ENCODE results near the gene IQSEC1. TPM values are rescaled to one million over a fixed set of nuclear protein-coding genes. Genes with fewer than 3 reads are reported as not detected.

Gene IQSEC1
- total and polyA plus RNA-seq, 9 of the 15 experiments (the other 6 are each of a cell fraction or from before 2014, with no cell fraction given) = 0.56 to 39.0 (median 6.8) TPM

GRCh38 chr3:13023971-13024764 lies 49.1 kb downstream of the IQSEC1 start:
- in situ Hi-C loops (cut with MboI) = no loop called here
- Histone ChIP-seq H3K9me1 (ENCODE audit: control insufficient read depth, insufficient read depth, low read length) (no peaks in the 10 kb centered on the region), H3K4me1 (replicated peaks in 1 of 2; ENCODE audit: control insufficient read depth in 2 of 2, insufficient read depth in 2 of 2, low read length in 2 of 2) (peaks cover 0 to 32% of the 10 kb centered on the region in 2 experiments; a peak in 3 of 5 replicates), H4K20me1 (replicated peaks; ENCODE audit: control insufficient read depth, insufficient read depth, low read length) (peaks cover 14% of the 10 kb centered on the region; the same call in 1 of the 2 replicates), H2AFZ (ENCODE audit: low read depth, low read length) (no peak overlapping the region), H3K4me2 (ENCODE audit: insufficient read depth, low read length) (no peak overlapping the region), H3K27ac (ENCODE audit: extremely low read depth, low read depth, low read length) (no peak overlapping the region), H3K9ac (ENCODE audit: insufficient read depth in 1 of 2, low read depth in 2 of 2, low read length in 2 of 2) (no peak overlapping the region), H3K36me3 (ENCODE audit: control insufficient read depth, insufficient read depth, low read length) (no peaks in the 10 kb centered on the region), H3K79me2 (ENCODE audit: control insufficient read depth, insufficient read depth, low read length) (no peaks in the 10 kb centered on the region), H3K4me3 (no peak overlapping the region), H3K9me3 (replicated peaks; ENCODE audit: control insufficient read depth, insufficient read depth, low read depth, low read length) (no peaks in the 10 kb centered on the region), H3K27me3 (ENCODE audit: control insufficient read depth in 2 of 2, insufficient read depth in 2 of 2, low read length in 2 of 2) (peaks cover 11 to 23% of the 10 kb centered on the region in 2 experiments; a peak in 4 of 5 replicates)
- 3% methylated on average over 6 of the region's 6 CpGs for WGBS (ENCODE audit: insufficient coverage, low coverage, missing lambda C conversion rate)
- no peak for ATAC-seq
- intact Hi-C loops (cut with micrococcal nuclease) = no loop called here
- ChIA-PET POLR2A (interaction anchor here (0.6 to 1.0 kb wide), 2 partner anchors 9 to 1388 kb away, joined by 3 read pairs; no protein-coding TSS in a partner anchor), CTCF (ENCODE audit: low intra/inter-chr PET ratio) (no interaction called here)
- TF ChIP-seq PURB (CRISPR knock-in tag; IDR thresholded peaks at IDR 0.05; ENCODE audit: low read depth) (no peak), ELF4 (CRISPR knock-in tag; IDR thresholded peaks at IDR 0.05) (peak; percentile 41; the same call in 1 of the 2 replicates), ZNF41 (CRISPR knock-in tag; conservative IDR thresholded peaks at IDR 0.05) (no peak), KDM1A (IDR thresholded peaks at IDR 0.05) (peak; percentile 41 to 43; a peak in 1 of 4 replicates), ELF1 (tag; IDR thresholded peaks at IDR 0.05) (no peak), PKNOX1 (IDR thresholded peaks at IDR 0.05) (peak; percentile 46; the same call in 1 of the 2 replicates), HDAC1 (IDR thresholded peaks at IDR 0.05) (peak in 1 of 2 experiments; percentile 33; a peak in 1 of 4 replicates), STAT5A (IDR thresholded peaks at IDR 0.05; ENCODE audit: borderline replicate concordance, low read length) (no peak), MYBL2 (IDR thresholded peaks at IDR 0.05; ENCODE audit: low read depth) (no peak), MYBL2 (CRISPR knock-in tag; IDR thresholded peaks at IDR 0.05; ENCODE audit: borderline replicate concordance) (no peak), EGR1 (conservative IDR thresholded peaks at IDR 0.05) (peak; percentile 19; the same call in 1 of the 2 replicates), ZBTB26 (CRISPR knock-in tag; IDR thresholded peaks at IDR 0.05) (0 out of 2 replicates have a peak, but pooled peaks have one; percentile 23), ZBTB8A (IDR thresholded peaks at IDR 0.05; ENCODE audit: partially characterized antibody) (no peak), LARP7 (IDR thresholded peaks at IDR 0.05) (0 out of 2 replicates have a peak, but pooled peaks have one; percentile 46), EHMT2 (IDR thresholded peaks at IDR 0.05) (peak; percentile 51; the same call in 1 of the 2 replicates), ZNF274 (IDR thresholded peaks at IDR 0.05; ENCODE audit: borderline replicate concordance, low read depth, low read length) (no peak), E2F5 (CRISPR knock-in tag; IDR thresholded peaks at IDR 0.05) (no peak), SIRT6 (IDR thresholded peaks at IDR 0.05; ENCODE audit: low read depth, low read length) (no peak), MTA1 (IDR thresholded peaks at IDR 0.05; ENCODE audit: borderline replicate concordance) (no peak)
- DNase-seq (ENCODE audit: extremely low read depth in 1 of 4, low spot score in 3 of 4) = no peak
- FAIRE-seq = no peak
- no TSS peak for BruUV-seq (replicated peaks)
